GM21360 (cell line): Measurements from ENCODE around the gene SCG5.

Experiments
- ATAC-seq: cut with Tn5 transposase; IDR thresholded peaks from one replicate; pipeline ENCODE4 v1.9.1; 2021; ENCODE audit warnings: mild to moderate bottlenecking, moderate library complexity; ENCODE audit not compliant: unreplicated experiment

The SCG5 gene

GRCh38 chr15:32690941-32691688 lies 49.6 kb downstream of the SCG5 start:
- ATAC-seq, result no peak

GRCh38 chr15:32691689-32692038 lies 50.2 kb downstream of the SCG5 start:
- no peak for ATAC-seq

DNA sequence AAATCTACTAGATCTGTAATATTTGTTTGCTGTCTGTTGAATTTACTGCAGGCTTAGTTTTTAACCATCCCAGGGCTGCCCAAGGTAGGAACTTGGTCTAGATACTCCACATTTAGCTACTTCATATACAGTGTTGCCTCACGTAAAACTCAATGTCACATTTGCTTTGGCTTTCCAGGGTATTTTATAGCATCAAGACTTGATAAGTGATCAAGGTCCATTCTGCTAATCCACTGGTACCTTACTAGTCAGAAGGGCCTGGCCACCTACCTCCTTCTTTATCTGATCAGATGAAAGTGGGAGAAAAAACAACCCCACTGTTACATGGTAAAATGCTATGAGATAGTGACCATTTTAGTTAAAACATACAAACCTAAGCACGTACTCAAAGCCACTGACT lies 50.8 kb downstream of the SCG5 start:
- no peak for ATAC-seq

GRCh38 chr15:32694222-32694983 lies 52.9 kb downstream of the SCG5 start:
- no peak for ATAC-seq

DNA sequence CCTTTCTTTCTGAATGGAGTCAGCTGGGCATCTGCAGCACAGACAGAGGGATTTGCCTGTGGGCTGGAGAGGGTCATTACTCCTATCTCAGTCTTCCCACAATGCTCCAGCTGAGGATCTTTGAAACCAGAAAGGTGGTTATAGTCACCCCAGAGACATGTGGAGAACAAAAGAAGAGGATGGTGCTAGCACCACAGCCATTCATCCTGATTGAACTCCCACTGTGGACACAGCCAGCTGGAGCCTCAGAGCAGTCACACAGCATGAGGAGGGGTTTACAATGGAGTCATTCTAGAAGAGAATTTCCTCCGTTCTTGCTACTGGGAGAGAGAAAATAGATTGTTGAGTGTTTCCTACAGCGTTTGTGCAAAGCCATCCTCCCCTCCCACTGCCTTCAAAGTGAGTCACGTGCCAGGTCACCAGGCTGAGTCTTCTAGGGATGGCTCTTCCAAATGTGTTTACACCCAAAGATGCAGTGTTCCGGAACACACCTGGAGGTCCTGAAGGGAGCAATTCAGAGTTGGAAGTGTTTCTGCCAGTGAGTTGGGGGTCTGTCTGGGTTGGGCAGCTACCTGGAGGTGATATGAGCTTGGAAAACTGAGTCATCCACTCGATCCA lies 57.4 kb downstream of the SCG5 start:
- no peak for ATAC-seq

DNA sequence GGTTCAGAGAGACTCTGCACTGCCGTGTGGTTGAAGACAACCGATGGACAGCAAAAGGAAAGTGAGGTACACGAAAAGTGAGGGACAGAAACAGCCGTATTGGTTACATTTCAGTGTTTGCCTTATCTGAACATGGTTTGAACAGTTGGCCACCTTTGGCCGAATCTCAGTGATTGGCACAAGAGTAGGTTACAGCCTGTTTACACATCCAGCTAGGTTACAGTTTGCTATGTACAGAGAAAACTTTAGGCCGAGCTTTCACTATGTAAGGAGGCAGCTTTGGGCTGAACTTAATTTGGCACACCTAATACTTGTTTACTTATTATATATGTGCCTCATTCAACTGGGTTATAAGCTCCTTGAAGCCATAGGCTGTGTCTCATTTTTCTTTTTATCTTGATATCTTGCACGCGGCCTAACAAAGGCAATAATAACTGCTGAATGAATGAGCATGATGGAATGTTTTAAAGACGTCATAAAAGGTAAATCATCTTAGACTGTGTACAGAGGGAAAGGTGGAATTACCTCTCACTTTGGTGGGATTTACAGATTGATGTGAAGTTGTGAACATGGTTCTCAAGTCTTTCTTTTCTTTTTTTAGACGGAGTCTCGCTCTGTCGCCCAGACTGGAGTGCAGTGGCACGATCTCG lies 59.1 kb downstream of the SCG5 start:
- no peak for ATAC-seq

DNA sequence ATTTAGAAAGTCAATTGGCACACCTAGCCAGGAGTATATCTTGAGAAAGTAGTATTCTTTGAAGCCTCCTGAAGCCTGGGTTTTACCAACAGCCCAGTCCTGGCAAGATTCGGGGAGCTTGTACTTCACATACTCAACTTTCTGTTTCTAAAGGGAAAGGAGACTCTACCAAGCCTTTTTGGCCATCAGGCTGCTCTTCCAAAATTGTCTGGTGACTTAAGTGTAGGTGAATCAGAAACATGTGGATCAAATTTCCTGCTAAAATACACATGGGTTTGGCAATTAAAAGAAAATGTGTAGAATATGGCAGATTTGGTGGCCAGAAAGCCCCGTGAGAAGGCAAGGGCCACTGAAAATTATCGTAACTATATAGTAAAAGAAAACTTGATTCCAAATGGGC lies 60.4 kb downstream of the SCG5 start:
- ATAC-seq, result no peak

GRCh38 chr15:32704395-32704981 lies 63.0 kb downstream of the SCG5 start:
- no peak for ATAC-seq

GRCh38 chr15:32705446-32705845 lies 63.9 kb downstream of the SCG5 start:
- ATAC-seq, result no peak

DNA sequence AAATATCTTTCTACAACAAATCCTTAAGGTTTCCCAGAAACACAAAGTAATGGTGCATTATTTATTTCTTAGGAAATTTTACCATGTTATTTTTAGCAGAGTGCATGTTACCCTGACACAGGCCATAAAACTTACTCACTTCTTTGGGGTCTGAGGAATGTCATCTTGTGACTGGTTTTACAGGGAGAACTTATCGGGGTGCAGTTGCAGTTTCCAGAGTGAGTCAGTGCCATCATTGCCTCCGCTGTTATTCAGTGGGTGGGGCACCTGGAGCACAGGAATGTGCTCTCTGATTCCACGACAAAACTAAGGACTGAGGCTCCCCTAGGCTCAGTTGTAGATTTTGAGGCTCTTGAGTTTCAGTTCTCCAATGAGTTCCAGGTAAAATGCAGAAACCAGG lies 65.2 kb downstream of the SCG5 start:
- ATAC-seq, result no peak

GRCh38 chr15:32707436-32707835 lies 65.9 kb downstream of the SCG5 start:
- no peak for ATAC-seq

GRCh38 chr15:32709295-32710033 lies 68.0 kb downstream of the SCG5 start:
- ATAC-seq, result no peak

- no peak for ATAC-seq
These were observed 73.8 kb downstream of the SCG5 start for GRCh38 chr15:32715276-32715675.

- no peak for ATAC-seq
These were observed 74.9 kb downstream of the SCG5 start for GRCh38 chr15:32716216-32716914.

- ATAC-seq, result no peak
These were observed 75.5 kb downstream of the SCG5 start for GRCh38 chr15:32716915-32717425.

- ATAC-seq, result no peak
These were observed 76.1 kb downstream of the SCG5 start, which contains the start of gene GREM1 for GRCh38 chr15:32717426-32718226. GREM1 (plus strand) TSS chr15:32718004; CDS start chr15:32730691, 12,687 bp downstream.

DNA sequence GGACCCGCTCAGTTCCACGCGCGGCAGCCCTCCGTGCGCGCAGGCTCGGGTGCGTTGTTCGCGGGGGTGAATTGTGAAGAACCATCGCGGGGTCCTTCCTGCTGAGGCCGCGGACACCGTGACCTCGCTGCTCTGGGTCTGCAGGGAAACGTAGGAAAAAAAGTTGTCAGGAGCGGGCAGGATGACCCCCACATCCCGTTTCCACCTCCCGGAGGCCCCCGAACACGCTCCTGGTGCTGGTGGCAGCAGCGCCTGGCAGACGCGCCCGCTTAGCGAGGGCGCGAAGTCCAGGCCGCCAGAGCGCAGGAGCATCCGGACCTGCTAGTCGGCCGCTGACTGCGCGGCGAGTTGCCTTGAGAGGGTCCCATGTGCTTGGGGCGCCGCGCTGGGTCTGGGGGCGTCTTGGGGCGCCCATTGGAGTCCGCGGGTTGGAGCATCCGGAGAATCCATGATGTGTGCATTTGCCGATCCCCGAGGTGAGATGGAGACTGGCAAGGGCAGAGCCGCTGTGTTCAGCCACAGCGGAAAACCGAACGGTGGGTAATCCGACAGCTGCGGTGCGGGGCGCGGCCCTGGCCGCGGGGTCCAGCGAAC lies 76.8 kb downstream of the SCG5 start:
- no peak for ATAC-seq
